ENCODE data around the gene CIROP.

Gene CIROP

DNA sequence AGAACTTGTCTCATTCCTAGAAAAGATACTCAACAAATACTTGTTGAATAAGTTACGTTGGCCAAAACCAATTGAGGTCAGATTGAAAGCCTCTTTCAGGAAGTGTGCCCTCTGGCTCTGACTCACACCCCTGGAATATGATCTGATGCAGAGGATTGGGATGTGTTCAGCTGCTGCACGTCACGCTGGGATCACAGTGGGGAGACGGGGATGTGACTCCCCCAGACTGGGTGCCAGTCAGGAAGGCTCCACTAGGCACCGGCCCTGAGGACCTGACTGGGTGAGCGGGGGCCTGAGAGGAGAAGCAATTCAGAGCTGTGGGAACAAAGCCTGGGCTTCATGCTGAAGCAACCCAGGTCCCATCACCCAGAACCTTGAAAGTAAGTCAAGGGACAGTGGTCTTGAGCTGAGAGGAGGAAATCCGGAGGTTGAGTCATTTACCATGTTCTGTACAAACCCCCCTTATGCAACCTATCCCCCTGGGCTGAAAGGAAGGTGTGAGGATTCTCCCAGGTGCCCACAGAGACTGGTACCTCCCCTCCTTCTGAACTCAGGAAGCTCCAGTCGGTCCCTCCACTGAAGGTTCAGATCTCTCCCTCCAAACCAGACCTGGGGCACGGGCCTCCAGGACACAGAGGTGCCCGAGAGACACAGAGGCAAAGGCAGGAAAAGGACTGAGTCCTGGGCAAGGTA, 10.4 kb upstream of the CIROP start:
- H3K4me3 ChIP-seq (ENCODE audit: low read depth, low read length): no peak overlapping the region
- DNase-seq (ENCODE audit: low read depth): peak; percentile 93
- TF ChIP-seq, protein P1, sequence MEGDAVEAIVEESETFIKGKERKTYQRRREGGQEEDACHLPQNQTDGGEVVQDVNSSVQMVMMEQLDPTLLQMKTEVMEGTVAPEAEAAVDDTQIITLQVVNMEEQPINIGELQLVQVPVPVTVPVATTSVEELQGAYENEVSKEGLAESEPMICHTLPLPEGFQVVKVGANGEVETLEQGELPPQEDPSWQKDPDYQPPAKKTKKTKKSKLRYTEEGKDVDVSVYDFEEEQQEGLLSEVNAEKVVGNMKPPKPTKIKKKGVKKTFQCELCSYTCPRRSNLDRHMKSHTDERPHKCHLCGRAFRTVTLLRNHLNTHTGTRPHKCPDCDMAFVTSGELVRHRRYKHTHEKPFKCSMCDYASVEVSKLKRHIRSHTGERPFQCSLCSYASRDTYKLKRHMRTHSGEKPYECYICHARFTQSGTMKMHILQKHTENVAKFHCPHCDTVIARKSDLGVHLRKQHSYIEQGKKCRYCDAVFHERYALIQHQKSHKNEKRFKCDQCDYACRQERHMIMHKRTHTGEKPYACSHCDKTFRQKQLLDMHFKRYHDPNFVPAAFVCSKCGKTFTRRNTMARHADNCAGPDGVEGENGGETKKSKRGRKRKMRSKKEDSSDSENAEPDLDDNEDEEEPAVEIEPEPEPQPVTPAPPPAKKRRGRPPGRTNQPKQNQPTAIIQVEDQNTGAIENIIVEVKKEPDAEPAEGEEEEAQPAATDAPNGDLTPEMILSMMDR (conservative IDR thresholded peaks at IDR 0.05; ENCODE audit: low read depth, low read length): no peak

DNA sequence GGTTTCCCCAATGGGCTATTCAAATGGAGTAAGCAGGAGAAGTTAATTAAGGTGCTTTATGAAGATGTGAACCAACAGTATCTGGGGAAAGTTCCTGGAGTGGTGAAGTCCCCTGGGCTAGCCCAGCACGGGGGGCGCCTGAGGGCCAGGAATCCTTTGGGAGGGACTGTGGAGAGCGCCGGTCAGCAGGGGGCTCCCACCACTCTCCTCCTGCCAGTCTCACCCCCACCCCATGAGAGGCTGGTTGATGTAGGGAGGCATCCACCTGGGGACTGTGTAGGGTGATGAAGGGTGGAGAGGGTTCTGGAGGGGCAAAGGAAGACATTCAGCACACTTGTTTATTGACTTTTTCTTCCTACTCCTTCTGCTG, 9.9 kb upstream of the CIROP start:
- TF ChIP-seq, protein P1 (conservative IDR thresholded peaks at IDR 0.05; ENCODE audit: low read depth, low read length): no peak
- DNase-seq (ENCODE audit: low read depth): no peak
- no peak overlapping the region for H3K4me3 ChIP-seq (ENCODE audit: low read depth, low read length)

GRCh38 chr14:23114120-23114458, 9.3 kb upstream of the CIROP start:
- TF ChIP-seq, protein P1 (conservative IDR thresholded peaks at IDR 0.05; ENCODE audit: low read depth, low read length): no peak
- DNase-seq (ENCODE audit: low read depth): no peak
- no peak overlapping the region for H3K4me3 ChIP-seq (ENCODE audit: low read depth, low read length)

GRCh38 chr14:23113431-23114119, 8.8 kb upstream of the CIROP start:
- DNase-seq (ENCODE audit: low read depth): peak; percentile 93
- no peak overlapping the region for H3K4me3 ChIP-seq (ENCODE audit: low read depth, low read length)
- TF ChIP-seq, protein P1 (conservative IDR thresholded peaks at IDR 0.05; ENCODE audit: low read depth, low read length): no peak

- DNase-seq (ENCODE audit: low read depth): peak; percentile 19
- H3K4me3 ChIP-seq (ENCODE audit: low read depth, low read length): no peak overlapping the region
- TF ChIP-seq, protein P1 (conservative IDR thresholded peaks at IDR 0.05; ENCODE audit: low read depth, low read length): no peak
Observed at GRCh38 chr14:23112359-23113178, 7.8 kb upstream of the CIROP start.

DNA sequence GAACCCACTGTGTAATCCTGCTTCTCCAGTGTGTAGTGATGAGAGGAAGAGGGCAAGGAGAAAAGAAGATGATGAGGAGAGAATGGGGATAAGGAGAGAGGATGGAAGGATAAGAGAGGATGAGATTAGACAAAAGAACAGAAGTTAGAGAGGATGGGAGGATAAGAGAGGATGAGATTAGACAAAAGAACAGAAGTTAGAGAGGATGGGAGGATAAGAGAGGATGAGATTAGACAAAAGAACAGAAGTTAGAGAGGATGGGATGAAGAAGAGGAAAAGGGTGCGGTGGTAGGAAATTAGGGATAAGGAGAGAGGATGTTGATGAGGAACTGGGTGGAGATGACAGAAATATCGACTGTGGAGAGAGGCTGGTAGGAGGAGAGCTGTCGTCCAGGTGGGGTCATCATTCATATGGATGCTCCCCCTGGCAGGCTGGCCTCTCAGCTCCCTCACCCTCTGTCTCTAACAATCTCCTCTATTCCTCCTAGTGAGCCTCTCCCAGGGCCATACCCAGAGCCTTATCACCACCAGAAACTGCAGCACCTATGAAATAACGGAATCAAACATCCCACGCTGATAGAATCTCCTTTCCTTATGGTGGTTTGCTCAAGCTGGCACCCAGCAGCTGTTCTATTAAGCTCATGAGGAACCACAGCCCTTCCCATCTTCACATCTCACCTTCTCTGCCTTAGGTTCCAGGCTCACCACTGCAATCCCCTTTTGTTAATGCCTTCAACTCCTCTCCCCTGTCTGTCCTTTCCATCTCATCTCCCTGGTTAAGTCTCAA, 6.0 kb upstream of the CIROP start:
- H3K4me3 ChIP-seq (ENCODE audit: low read depth, low read length): no peak overlapping the region
- TF ChIP-seq, protein P1 (conservative IDR thresholded peaks at IDR 0.05; ENCODE audit: low read depth, low read length): no peak
- no peak for DNase-seq (ENCODE audit: low read depth)

All from choroid plexus epithelial cell (primary cell).